Activated naive CD4-positive, alpha-beta T cell treated with anti-CD3 and anti-CD28 coated beads, Interleukin-2, amount 50 U/mL, for 24 hours (primary cell): ENCODE data around the gene ANGEL2.
"Not testable (repeated sequence)": the region's sequence is repeated elsewhere in the genome, so short reads cannot be mapped to it uniquely, and the experiment has no call there.

ENCODE experiments used
- H3K27ac Mint-ChIP-seq: one replicate; pipeline ENCODE4 v1.8.0; 2021; ENCODE audit warnings: mild to moderate bottlenecking, mixed read lengths
- H3K27me3 Mint-ChIP-seq: one replicate; pipeline ENCODE4 v1.8.0; 2021; ENCODE audit warnings: mixed read lengths
- H3K36me3 Mint-ChIP-seq: one replicate; pipeline ENCODE4 v1.8.0; 2021; ENCODE audit warnings: mixed read lengths
- H3K4me1 Mint-ChIP-seq: one replicate; pipeline ENCODE4 v1.8.0; 2021; ENCODE audit warnings: mixed read lengths
- H3K4me3 Mint-ChIP-seq: one replicate; pipeline ENCODE4 v1.8.0; 2021; ENCODE audit warnings: mild to moderate bottlenecking, mixed read lengths
- H3K9me3 Mint-ChIP-seq: one replicate; pipeline ENCODE4 v1.8.0; 2021; ENCODE audit warnings: mixed read lengths

ANGEL2 gene

GRCh38 chr1:212971312-212971711, 44.4 kb downstream of the ANGEL2 start:
- Mint-ChIP-seq H3K27me3 (peaks cover 6% of the 10 kb centered on the region), H3K4me1 (no peaks in the 10 kb centered on the region), H3K4me3 (no peak overlapping the region), H3K9me3 (no peaks in the 10 kb centered on the region), H3K27ac (no peak overlapping the region), H3K36me3 (no peaks in the 10 kb centered on the region)

GRCh38 chr1:212970085-212970484, 45.6 kb downstream of the ANGEL2 start:
- Mint-ChIP-seq H3K4me3 (no peak overlapping the region), H3K36me3 (no peaks in the 10 kb centered on the region), H3K27me3 (peaks cover 7% of the 10 kb centered on the region), H3K9me3 (no peaks in the 10 kb centered on the region), H3K4me1 (no peaks in the 10 kb centered on the region), H3K27ac (no peak overlapping the region)

- Mint-ChIP-seq H3K27me3 (peaks cover 8% of the 10 kb centered on the region), H3K36me3 (no peaks in the 10 kb centered on the region), H3K4me1 (no peaks in the 10 kb centered on the region)
These were observed 47.3 kb downstream of the ANGEL2 start for GRCh38 chr1:212968368-212968863.

GRCh38 chr1:212967801-212968200, 47.9 kb downstream of the ANGEL2 start:
- H3K36me3 Mint-ChIP-seq = no peaks in the 10 kb centered on the region
- H3K27ac Mint-ChIP-seq = no peak overlapping the region
- H3K9me3 Mint-ChIP-seq = no peaks in the 10 kb centered on the region
- peaks cover 10% of the 10 kb centered on the region for H3K27me3 Mint-ChIP-seq
- no peaks in the 10 kb centered on the region for H3K4me1 Mint-ChIP-seq
- no peak overlapping the region for H3K4me3 Mint-ChIP-seq

More at GRCh38 chr1:212968368-212968863, 47.3 kb downstream of the ANGEL2 start:
- H3K4me3 Mint-ChIP-seq = no peak overlapping the region
- H3K9me3 Mint-ChIP-seq = no peaks in the 10 kb centered on the region
- no peak overlapping the region for H3K27ac Mint-ChIP-seq

- no peak overlapping the region for H3K4me3 Mint-ChIP-seq
- no peaks in the 10 kb centered on the region for H3K4me1 Mint-ChIP-seq
- no peak overlapping the region for H3K27ac Mint-ChIP-seq
- H3K36me3 Mint-ChIP-seq = no peaks in the 10 kb centered on the region
- H3K27me3 Mint-ChIP-seq = peaks cover 10% of the 10 kb centered on the region
- H3K9me3 Mint-ChIP-seq = no peaks in the 10 kb centered on the region
These were observed 49.1 kb downstream of the ANGEL2 start for GRCh38 chr1:212966616-212967015.

- not testable (repeated sequence) for H3K9me3 Mint-ChIP-seq, H3K27me3 Mint-ChIP-seq
These were observed 50.7 kb downstream of the ANGEL2 start for GRCh38 chr1:212964993-212965392.

GRCh38 chr1:212964102-212964501, 51.6 kb downstream of the ANGEL2 start:
- Mint-ChIP-seq H3K4me3 (no peak overlapping the region), H3K4me1 (no peaks in the 10 kb centered on the region), H3K27ac (no peak overlapping the region)

More at GRCh38 chr1:212964993-212965392, 50.7 kb downstream of the ANGEL2 start:
- H3K4me1 Mint-ChIP-seq, H3K27ac Mint-ChIP-seq, H3K4me3 Mint-ChIP-seq, H3K36me3 Mint-ChIP-seq: not testable (repeated sequence)

GRCh38 chr1:212962509-212962908, 53.2 kb downstream of the ANGEL2 start:
- Mint-ChIP-seq H3K27me3 (peaks cover 6% of the 10 kb centered on the region), H3K36me3 (no peaks in the 10 kb centered on the region), H3K27ac (no peak overlapping the region), H3K9me3 (no peaks in the 10 kb centered on the region), H3K4me3 (no peak overlapping the region), H3K4me1 (no peaks in the 10 kb centered on the region)

More at GRCh38 chr1:212964102-212964501, 51.6 kb downstream of the ANGEL2 start:
- H3K36me3 Mint-ChIP-seq = no peaks in the 10 kb centered on the region
- peaks cover 6% of the 10 kb centered on the region for H3K27me3 Mint-ChIP-seq
- H3K9me3 Mint-ChIP-seq = no peaks in the 10 kb centered on the region

- no peak overlapping the region for H3K27ac Mint-ChIP-seq
- no peaks in the 10 kb centered on the region for H3K9me3 Mint-ChIP-seq
- H3K4me1 Mint-ChIP-seq = no peaks in the 10 kb centered on the region
- no peaks in the 10 kb centered on the region for H3K36me3 Mint-ChIP-seq
- peaks cover 8% of the 10 kb centered on the region for H3K27me3 Mint-ChIP-seq
- H3K4me3 Mint-ChIP-seq = no peak overlapping the region
These were observed 54.7 kb downstream of the ANGEL2 start for GRCh38 chr1:212960932-212961331.

GRCh38 chr1:212959266-212960220, 56.1 kb downstream of the ANGEL2 start:
- no peaks in the 10 kb centered on the region for H3K4me1 Mint-ChIP-seq
- H3K27me3 Mint-ChIP-seq = peaks cover 8% of the 10 kb centered on the region
- H3K27ac Mint-ChIP-seq = no peak overlapping the region

GRCh38 chr1:212958175-212958574, 57.5 kb downstream of the ANGEL2 start:
- H3K27me3 Mint-ChIP-seq = peaks cover 11% of the 10 kb centered on the region

More at GRCh38 chr1:212959266-212960220, 56.1 kb downstream of the ANGEL2 start:
- H3K36me3 Mint-ChIP-seq = no peaks in the 10 kb centered on the region
- H3K4me3 Mint-ChIP-seq = no peak overlapping the region
- H3K9me3 Mint-ChIP-seq = no peaks in the 10 kb centered on the region

GRCh38 chr1:212957546-212957945, 58.1 kb downstream of the ANGEL2 start:
- H3K27me3 Mint-ChIP-seq = peaks cover 16% of the 10 kb centered on the region

More at GRCh38 chr1:212958175-212958574, 57.5 kb downstream of the ANGEL2 start:
- Mint-ChIP-seq H3K9me3 (no peaks in the 10 kb centered on the region), H3K27ac (no peak overlapping the region), H3K4me3 (no peak overlapping the region), H3K36me3 (no peaks in the 10 kb centered on the region), H3K4me1 (no peaks in the 10 kb centered on the region)

GRCh38 chr1:212955961-212956620, 59.6 kb downstream of the ANGEL2 start:
- peaks cover 5% of the 10 kb centered on the region for H3K4me1 Mint-ChIP-seq
- no peaks in the 10 kb centered on the region for H3K9me3 Mint-ChIP-seq
- H3K27ac Mint-ChIP-seq = no peak overlapping the region
- H3K4me3 Mint-ChIP-seq = no peak overlapping the region
- H3K36me3 Mint-ChIP-seq = no peaks in the 10 kb centered on the region
- H3K27me3 Mint-ChIP-seq = peaks cover 24% of the 10 kb centered on the region

More at GRCh38 chr1:212957546-212957945, 58.1 kb downstream of the ANGEL2 start:
- no peaks in the 10 kb centered on the region for H3K9me3 Mint-ChIP-seq
- H3K4me3 Mint-ChIP-seq = no peak overlapping the region
- H3K27ac Mint-ChIP-seq = no peak overlapping the region
- H3K4me1 Mint-ChIP-seq = no peaks in the 10 kb centered on the region
- H3K36me3 Mint-ChIP-seq = no peaks in the 10 kb centered on the region

- Mint-ChIP-seq H3K36me3 (no peaks in the 10 kb centered on the region), H3K27me3 (peaks cover 27% of the 10 kb centered on the region), H3K4me1 (peaks cover 10% of the 10 kb centered on the region), H3K4me3 (no peak overlapping the region), H3K27ac (no peak overlapping the region), H3K9me3 (no peaks in the 10 kb centered on the region)
These were observed 60.6 kb downstream of the ANGEL2 start for GRCh38 chr1:212955098-212955497.

GRCh38 chr1:212954514-212954913, 61.2 kb downstream of the ANGEL2 start:
- Mint-ChIP-seq H3K27me3 (peaks cover 30% of the 10 kb centered on the region), H3K27ac (no peak overlapping the region), H3K36me3 (no peaks in the 10 kb centered on the region), H3K4me1 (peaks cover 11% of the 10 kb centered on the region), H3K9me3 (no peaks in the 10 kb centered on the region), H3K4me3 (no peak overlapping the region)

- Mint-ChIP-seq H3K4me1 (peaks cover 11% of the 10 kb centered on the region), H3K36me3 (no peaks in the 10 kb centered on the region), H3K27me3 (peaks cover 35% of the 10 kb centered on the region), H3K27ac (no peak overlapping the region), H3K9me3 (no peaks in the 10 kb centered on the region), H3K4me3 (no peak overlapping the region)
These were observed 62.3 kb downstream of the ANGEL2 start for GRCh38 chr1:212953321-212953720.
